GM18858 (cell line): ENCODE measurements around the gene PADI6.

ENCODE experiments used
- ATAC-seq: cut with Tn5 transposase; IDR thresholded peaks from one replicate; pipeline ENCODE4 v1.9.1; 2021; ENCODE audit not compliant: unreplicated experiment

PADI6 gene

GRCh38 chr1:17356387-17357026, 15.5 kb upstream of the PADI6 start:
- ATAC-seq: no peak

- no peak for ATAC-seq
Measured at GRCh38 chr1:17358557-17358956, 13.4 kb upstream of the PADI6 start.

GRCh38 chr1:17359031-17359430, 13.0 kb upstream of the PADI6 start:
- no peak for ATAC-seq

GRCh38 chr1:17359808-17360207, 12.2 kb upstream of the PADI6 start:
- no peak for ATAC-seq

- no peak for ATAC-seq
Measured at GRCh38 chr1:17360272-17360956, 11.6 kb upstream of the PADI6 start.

GRCh38 chr1:17361687-17362086, 10.3 kb upstream of the PADI6 start:
- ATAC-seq: no peak

- ATAC-seq: no peak
Measured at GRCh38 chr1:17363351-17363750, 8.6 kb upstream of the PADI6 start.

- ATAC-seq: no peak
Measured at GRCh38 chr1:17363771-17364170, 8.2 kb upstream of the PADI6 start.

- ATAC-seq: no peak
Measured at GRCh38 chr1:17365293-17365692, 6.7 kb upstream of the PADI6 start.

GRCh38 chr1:17369466-17369865, 2.5 kb upstream of the PADI6 start:
- ATAC-seq: no peak

- ATAC-seq: no peak
Measured at GRCh38 chr1:17370618-17371017, 1.4 kb upstream of the PADI6 start.

- ATAC-seq: no peak
Measured at GRCh38 chr1:17372955-17373354, 959 bp downstream of the PADI6 start.

- no peak for ATAC-seq
Measured at GRCh38 chr1:17375651-17376050, 3.7 kb downstream of the PADI6 start.

GRCh38 chr1:17377325-17377953, 5.4 kb downstream of the PADI6 start:
- ATAC-seq: no peak

- ATAC-seq: no peak
Measured at GRCh38 chr1:17381161-17381560, 9.2 kb downstream of the PADI6 start.

GRCh38 chr1:17392199-17392740, 20.3 kb downstream of the PADI6 start:
- ATAC-seq: no peak

GRCh38 chr1:17393230-17393629, 21.2 kb downstream of the PADI6 start:
- no peak for ATAC-seq

- no peak for ATAC-seq
Measured at GRCh38 chr1:17397910-17398695, 26.1 kb downstream of the PADI6 start.

- ATAC-seq: no peak
Measured at GRCh38 chr1:17400725-17401341, 28.8 kb downstream of the PADI6 start.

GRCh38 chr1:17401841-17402240, 29.8 kb downstream of the PADI6 start:
- ATAC-seq: no peak

- no peak for ATAC-seq
Measured at GRCh38 chr1:17403081-17403480, 31.1 kb downstream of the PADI6 start.
